T-cell (primary cell): ENCODE data around the gene C5orf58. TPM values are rescaled to one million over a fixed set of nuclear protein-coding genes. Genes with fewer than 3 reads are reported as not detected.
A peak's percentile ranks its signal among the peaks of the same experiment; 100 is the strongest.

ENCODE experiments used
- ATAC-seq, 4 experiments: fragments of 200-7000 bp in 3 of 4; fragments of 150-1000 bp in 1 of 4; cut with Tn5 transposase; replicated peaks in 1 of 4; 1 replicate in 3 of 4; 2 replicates in 1 of 4; pipeline ENCODE4 v1.10.0; 2021; ENCODE audit warnings: moderate library complexity in 3 of 4, mild to moderate bottlenecking in 2 of 4, moderate number of reproducible peaks in 1 of 4
- CTCF ChIA-PET, 2 donors: fragments of 300-600 bp; sonication (Branson Sonifier 250); formaldehyde crosslinking; loops; one replicate each; lab custom pipeline; 2022; ENCODE audit warnings: antibody characterized with exemption in 2 of 2; lab: Charles Lee
- POLR2A ChIA-PET, 2 donors: fragments of 300-600 bp; sonication (Branson Sonifier 250); formaldehyde crosslinking; loops; one replicate each; lab custom pipeline; 2022; ENCODE audit warnings: antibody characterized with exemption in 2 of 2; lab: Charles Lee
- DNase-seq, 35 experiments: peaks; one replicate each; pipeline versions ENCODE4 v3.0.0 to v3.0.0-alpha.2; 2013 to 2023
- H3K27ac ChIP-seq: one replicate; pipeline ENCODE4 v1.5.1; 2013; ENCODE audit warnings: low read length
- H3K27me3 ChIP-seq, 2 experiments: replicated peaks in 1 of 2; 1 replicate in 1 of 2; 2 replicates in 1 of 2; pipeline versions ENCODE4 v1.6.1 to v1.7.0; 2013; ENCODE audit warnings: low read length in 1 of 2, mixed read lengths in 1 of 2; ENCODE audit not compliant: control insufficient read depth in 2 of 2, insufficient read depth in 2 of 2; ENCODE audit errors: extremely low read depth in 1 of 2
- H3K36me3 ChIP-seq, 2 donors: 1 replicate in 1 of 2; 2 replicates in 1 of 2; pipeline versions ENCODE4 v1.6.1 to v1.7.0; 2013; ENCODE audit warnings: low read length in 1 of 2; ENCODE audit not compliant: control insufficient read depth in 2 of 2, insufficient read depth in 1 of 2; ENCODE audit errors: extremely low read depth in 1 of 2
- H3K4me1 ChIP-seq, 2 experiments: 1 replicate in 1 of 2; 2 replicates in 1 of 2; pipeline versions ENCODE4 v1.6.1 to v1.7.0; 2013; ENCODE audit warnings: low read length in 2 of 2, mixed read lengths in 1 of 2; ENCODE audit not compliant: insufficient read depth in 2 of 2, control insufficient read depth in 1 of 2; ENCODE audit errors: extremely low read depth in 1 of 2
- H3K4me3 ChIP-seq, 2 donors: 1 replicate in 1 of 2; 2 replicates in 1 of 2; pipeline versions ENCODE4 v1.5.1 to v1.7.0; 2013; ENCODE audit warnings: mild to moderate bottlenecking in 2 of 2, low read length in 1 of 2, moderate library complexity in 1 of 2; ENCODE audit not compliant: control insufficient read depth in 1 of 2; ENCODE audit errors: extremely low read depth in 1 of 2
- H3K9me3 ChIP-seq: 2 replicates; pipeline ENCODE4 v1.7.0; 2013
- H3K27ac Mint-ChIP-seq, 2 donors: one replicate each; pipeline ENCODE4 v1.8.0; 2020 to 2021; ENCODE audit warnings: mild to moderate bottlenecking in 2 of 2, mixed read lengths in 2 of 2
- H3K27me3 Mint-ChIP-seq, 2 donors: one replicate each; pipeline ENCODE4 v1.8.0; 2021 to 2022; ENCODE audit warnings: mixed read lengths in 2 of 2
- H3K36me3 Mint-ChIP-seq: one replicate; pipeline ENCODE4 v1.8.0; 2021; ENCODE audit warnings: mixed read lengths
- H3K4me1 Mint-ChIP-seq, 3 donors: one replicate each; pipeline ENCODE4 v1.8.0; 2020 to 2022; ENCODE audit warnings: mixed read lengths in 3 of 3, mild to moderate bottlenecking in 1 of 3
- H3K4me3 Mint-ChIP-seq, 3 donors: one replicate each; pipeline ENCODE4 v1.8.0; 2020 to 2022; ENCODE audit warnings: mild to moderate bottlenecking in 3 of 3, mixed read lengths in 3 of 3, moderate library complexity in 3 of 3
- H3K9me3 Mint-ChIP-seq, 3 donors: one replicate each; pipeline ENCODE4 v1.8.0; 2020 to 2022; ENCODE audit warnings: mixed read lengths in 3 of 3
- WGBS: methylation state at CpG from one replicate; pipeline ENCODE4 v1.1.5; 2013; ENCODE audit warnings: missing lambda C conversion rate; ENCODE audit not compliant: insufficient coverage; 5-methylcytosine and 5-hydroxymethylcytosine counted together
- total RNA-seq, 35 experiments: library from RNA in 6 of 35; stranded (reverse) in 6 of 35; fragments of 120-200 nt in 1 of 35; gene quantifications; one replicate each; pipeline versions ENCODE4 v1.2.1 to v1.2.4 and lab custom pipeline; 2013 to 2026

The C5orf58 gene
- total RNA-seq, 5 donors from 2014 or later (not counting 1 experiment from before 2014, with no cell fraction given): not detected

DNA sequence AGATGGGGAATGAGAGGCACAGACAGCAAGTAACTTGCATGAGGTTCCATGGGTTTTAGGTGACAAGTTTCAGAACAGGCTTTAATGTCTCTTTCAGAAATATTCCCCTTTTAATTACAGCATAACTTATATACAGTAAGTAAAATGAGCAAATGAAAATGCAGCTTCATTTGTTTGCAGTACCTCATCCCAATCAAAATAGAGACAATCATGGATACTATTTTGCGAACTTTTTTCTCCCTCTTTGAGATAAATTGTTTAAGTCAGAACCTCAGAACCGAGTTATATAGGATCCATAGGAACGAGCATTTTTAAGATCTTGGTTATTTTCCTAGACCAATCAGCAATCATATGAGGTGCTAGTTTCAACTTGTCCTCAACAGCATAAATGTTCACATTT, 61.3 kb downstream of the C5orf58 start:
- Mint-ChIP-seq H3K4me1 (peaks cover 74 to 94% (median 75%) of the 10 kb centered on the region in 3 donors), H3K9me3 (no peaks in the 10 kb centered on the region), H3K36me3 (peaks cover 79% of the 10 kb centered on the region), H3K4me3 (peak overlapping the region; percentile 99), H3K27ac (peak overlapping the region; percentile 99), H3K27me3 (no peaks in the 10 kb centered on the region)
- H3K36me3 ChIP-seq: peaks cover 6 to 57% of the 10 kb centered on the region in 2 donors
- no peaks in the 10 kb centered on the region for H3K27me3 ChIP-seq
- no CpG with 5 or more reads among the region's 3 CpGs for WGBS
- ChIA-PET POLR2A (interaction anchor here (0.9 to 1.1 kb wide), 4 partner anchors 11 to 90 kb away, joined by 3 to 5 read pairs (median 3); no protein-coding TSS in a partner anchor), CTCF (interaction anchor here (1.1 to 10.5 kb wide), 9 partner anchors 9 to 45 kb away, joined by 3 to 111 read pairs (median 7); no protein-coding TSS in a partner anchor)
- ATAC-seq (no peak), DNase-seq (no peak)
- H3K27ac ChIP-seq: peak overlapping the region; percentile 88
- peaks cover 56 to 64% of the 10 kb centered on the region in 2 experiments for H3K4me1 ChIP-seq
- no peaks in the 10 kb centered on the region for H3K9me3 ChIP-seq
- peak overlapping the region; percentile 94 to 100 for H3K4me3 ChIP-seq

DNA sequence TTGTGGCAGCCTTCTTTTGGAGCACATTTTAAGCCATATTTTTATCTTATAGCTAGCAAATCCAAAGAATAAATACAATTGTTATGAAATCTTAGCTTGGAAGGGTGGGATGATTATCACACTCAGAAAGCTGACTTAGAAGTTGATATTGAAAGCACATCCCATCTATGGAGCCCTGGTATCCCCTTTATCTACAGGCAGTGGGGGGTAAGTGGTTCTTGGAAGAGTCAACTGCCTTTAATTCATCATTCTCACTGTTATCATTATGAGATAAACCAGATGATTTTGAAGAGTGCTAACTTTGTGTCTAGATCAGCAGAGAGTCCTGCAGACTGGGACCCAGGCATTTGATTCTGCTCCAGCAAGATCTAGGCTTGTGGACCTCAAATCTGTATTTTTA, 61.8 kb downstream of the C5orf58 start:
- no peak for ATAC-seq

More for the DNA sequence above, 61.8 kb downstream of the C5orf58 start:
- DNase-seq: no peak
- Mint-ChIP-seq H3K27ac (peak overlapping the region; percentile 99), H3K4me3 (peak overlapping the region; percentile 99), H3K4me1 (peaks cover 74 to 94% (median 75%) of the 10 kb centered on the region in 3 donors), H3K27me3 (no peaks in the 10 kb centered on the region), H3K9me3 (no peaks in the 10 kb centered on the region), H3K36me3 (peaks cover 74% of the 10 kb centered on the region)
- no peaks in the 10 kb centered on the region for H3K27me3 ChIP-seq
- peak overlapping the region; percentile 88 for H3K27ac ChIP-seq
- POLR2A ChIA-PET: interaction anchor here (0.9 to 1.1 kb wide), 3 partner anchors 12 to 90 kb away, joined by 3 to 5 read pairs (median 3); no protein-coding TSS in a partner anchor
- CTCF ChIA-PET: interaction anchor here (1.0 to 10.5 kb wide), 8 partner anchors 9 to 44 kb away, joined by 3 to 111 read pairs (median 14); no protein-coding TSS in a partner anchor
- H3K4me1 ChIP-seq: peaks cover 56 to 64% of the 10 kb centered on the region in 2 experiments
- H3K4me3 ChIP-seq: peak overlapping the region; percentile 94 to 100
- H3K36me3 ChIP-seq: peaks cover 6 to 53% of the 10 kb centered on the region in 2 donors
- no peaks in the 10 kb centered on the region for H3K9me3 ChIP-seq

Other genes starting within 250 kb of the C5orf58 start
- under 1 TPM in 2 of 5 donors, not detected in 3; 0.16 to 0.35 TPM for gene FOXI1, start 127.1 kb upstream of the C5orf58 start, total RNA-seq
- gene LCP2, start 64.8 kb downstream of the C5orf58 start, total RNA-seq: 100 to 1,000 TPM; 355 to 394 (median 374) TPM
- gene KCNMB1, start 156.4 kb downstream of the C5orf58 start, total RNA-seq: not detected